Stimulated activated CD4-positive, alpha-beta T cell treated with anti-CD3 and anti-CD28 coated beads, Interleukin-2, amount 100 ng/mL, for 4 hours (primary cell): ENCODE results near the gene DIAPH2.

Experiments used
- DNase-seq: peaks from one replicate; pipeline ENCODE4 v3.0.0-alpha.2; 2020; ENCODE audit warnings: low read depth

The DIAPH2 gene

GRCh38 chrX:97309487-97310116 lies 625.0 kb downstream of the DIAPH2 start:
- no peak for DNase-seq

DNA sequence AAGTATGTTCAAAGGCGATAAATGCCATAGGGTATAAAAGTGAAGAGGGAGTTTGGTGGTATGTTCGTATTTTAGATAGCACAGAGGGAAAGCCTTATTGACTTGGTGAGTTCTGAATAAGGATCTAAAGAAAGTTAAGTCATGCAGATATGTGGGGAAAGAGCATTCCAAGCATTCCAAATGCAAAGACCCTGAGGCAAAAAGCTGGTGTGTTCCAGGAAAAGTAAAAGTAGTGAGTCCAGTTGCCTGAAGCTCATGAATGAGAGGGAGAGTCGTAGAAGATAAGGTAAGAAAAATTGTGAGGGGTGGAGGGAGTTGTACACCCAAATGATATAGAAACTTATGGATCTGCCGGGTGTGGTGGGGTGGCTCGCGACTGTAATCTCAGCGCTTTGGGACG lies 625.7 kb downstream of the DIAPH2 start:
- no peak for DNase-seq

- DNase-seq = no peak
Measured at GRCh38 chrX:97311066-97311778, 626.6 kb downstream of the DIAPH2 start.

- no peak for DNase-seq
Measured at GRCh38 chrX:97314345-97314744, 629.7 kb downstream of the DIAPH2 start.

DNA sequence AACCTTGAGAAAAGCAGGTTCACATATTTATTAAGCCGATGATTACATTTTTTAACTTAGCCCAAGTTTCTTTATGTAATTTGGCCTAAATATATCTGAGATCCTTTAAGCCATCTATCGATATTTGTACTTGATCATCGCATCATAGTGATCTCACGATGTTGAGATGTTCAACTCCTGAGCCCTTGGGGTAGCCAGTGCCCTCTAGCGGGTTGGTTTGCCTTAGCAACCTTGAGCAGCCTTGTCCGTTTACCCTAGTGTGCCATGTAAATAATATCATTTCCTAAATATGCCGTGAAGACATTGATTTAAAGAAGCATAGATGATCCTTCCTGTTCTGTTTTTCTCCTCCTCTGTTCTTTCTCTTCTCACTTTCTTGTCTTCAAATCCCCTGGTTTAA lies 631.3 kb downstream of the DIAPH2 start:
- no peak for DNase-seq

- DNase-seq = no peak
Measured at GRCh38 chrX:97320305-97320704, 635.7 kb downstream of the DIAPH2 start.

DNA sequence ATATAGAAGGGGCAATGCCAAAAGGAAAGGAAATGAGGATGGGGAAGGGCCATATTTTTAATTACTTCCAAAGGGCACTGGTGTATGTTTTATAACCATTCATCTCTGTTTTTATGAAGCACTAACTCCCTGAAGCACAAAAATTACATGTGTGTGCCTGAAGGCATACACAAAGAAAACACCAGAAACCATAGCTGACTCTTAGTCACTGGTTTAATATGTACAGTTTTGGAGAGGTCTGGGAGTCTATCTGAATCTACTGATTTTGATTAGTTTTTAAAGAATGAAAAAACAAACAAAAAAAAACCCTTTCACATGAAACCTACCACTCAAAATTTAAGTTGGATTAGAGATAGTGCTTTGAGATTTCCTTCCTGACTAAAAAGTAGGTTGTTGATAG lies 637.8 kb downstream of the DIAPH2 start:
- no peak for DNase-seq

- DNase-seq = no peak
Measured at GRCh38 chrX:97326456-97326855, 641.8 kb downstream of the DIAPH2 start.

GRCh38 chrX:97328853-97329390 lies 644.3 kb downstream of the DIAPH2 start:
- no peak for DNase-seq

- DNase-seq = no peak
Measured at GRCh38 chrX:97330151-97330550, 645.5 kb downstream of the DIAPH2 start.

DNA sequence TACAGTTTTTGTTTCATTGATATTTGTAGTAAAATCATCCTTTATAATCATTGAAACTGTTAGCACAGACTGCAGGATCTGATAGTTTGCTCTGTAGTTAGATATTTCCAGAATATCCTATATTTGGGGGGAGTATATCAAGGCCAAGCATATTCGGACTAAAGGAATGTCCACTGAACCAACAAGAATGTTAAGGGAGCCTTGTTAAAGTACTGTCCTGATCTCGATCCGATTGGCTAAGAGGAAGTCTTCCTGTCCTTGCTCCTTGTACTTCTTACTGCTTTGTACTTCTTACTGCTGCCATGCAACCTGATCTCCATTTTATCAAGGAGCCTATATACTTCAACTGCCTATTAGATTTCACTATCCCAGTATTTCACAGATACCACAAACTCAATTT lies 648.3 kb downstream of the DIAPH2 start:
- DNase-seq = no peak

- DNase-seq = no peak
Measured at GRCh38 chrX:97334850-97335249, 650.2 kb downstream of the DIAPH2 start.

DNA sequence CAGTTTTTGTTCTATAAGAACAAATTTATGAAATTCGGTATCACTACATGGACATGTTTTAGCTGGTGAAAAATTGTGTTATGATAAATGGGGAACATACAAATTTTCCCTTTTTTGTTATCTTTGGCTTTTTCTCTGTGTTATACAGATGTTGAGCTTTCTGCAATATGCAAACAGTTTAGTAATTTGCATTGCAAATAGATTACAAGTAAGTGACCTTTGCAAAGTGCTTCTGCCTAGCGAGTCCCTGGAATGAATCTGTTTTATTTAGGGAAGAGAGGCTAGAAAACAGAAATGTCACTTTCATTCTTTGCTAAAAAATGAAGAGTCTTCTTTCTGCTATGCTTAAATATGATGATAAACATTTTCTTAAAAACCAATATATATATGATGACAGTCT lies 660.1 kb downstream of the DIAPH2 start:
- no peak for DNase-seq

DNA sequence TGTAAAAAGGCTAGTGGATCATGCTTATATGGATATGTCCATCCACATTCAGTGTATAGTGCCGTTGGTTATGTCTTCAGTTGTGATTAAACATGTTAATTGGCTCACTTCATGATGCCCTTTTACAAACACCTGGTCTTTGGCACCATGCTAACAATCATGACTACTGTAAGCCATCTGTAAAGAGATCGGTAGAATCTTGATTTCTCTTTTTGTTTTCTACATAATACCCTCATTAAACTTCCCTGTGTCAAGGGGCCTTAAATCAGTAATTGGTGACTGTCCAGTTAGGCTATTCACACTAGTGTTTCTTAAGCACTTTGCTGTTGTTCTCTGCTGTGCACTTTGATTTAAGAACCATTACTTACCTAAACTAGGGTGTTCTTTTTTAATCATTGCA lies 674.3 kb downstream of the DIAPH2 start:
- DNase-seq = no peak

DNA sequence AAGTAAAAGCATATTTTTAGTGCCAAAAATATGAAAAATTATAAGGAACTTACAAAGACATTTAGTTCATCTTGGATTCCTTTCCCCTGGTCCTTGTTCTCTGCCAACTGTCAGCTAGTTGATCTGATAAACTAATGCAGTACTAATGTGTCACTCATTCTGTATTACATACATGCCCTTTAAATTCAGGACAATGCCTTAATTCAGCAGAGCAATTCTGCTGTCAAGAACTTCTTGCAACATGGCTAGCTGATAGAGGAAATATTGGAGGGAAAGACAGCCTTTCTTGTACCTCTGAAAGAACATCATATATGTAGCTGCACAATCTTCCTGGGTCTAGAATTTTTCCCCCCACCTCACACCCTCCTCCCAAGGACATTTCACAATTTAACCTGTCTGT lies 679.2 kb downstream of the DIAPH2 start:
- no peak for DNase-seq

DNA sequence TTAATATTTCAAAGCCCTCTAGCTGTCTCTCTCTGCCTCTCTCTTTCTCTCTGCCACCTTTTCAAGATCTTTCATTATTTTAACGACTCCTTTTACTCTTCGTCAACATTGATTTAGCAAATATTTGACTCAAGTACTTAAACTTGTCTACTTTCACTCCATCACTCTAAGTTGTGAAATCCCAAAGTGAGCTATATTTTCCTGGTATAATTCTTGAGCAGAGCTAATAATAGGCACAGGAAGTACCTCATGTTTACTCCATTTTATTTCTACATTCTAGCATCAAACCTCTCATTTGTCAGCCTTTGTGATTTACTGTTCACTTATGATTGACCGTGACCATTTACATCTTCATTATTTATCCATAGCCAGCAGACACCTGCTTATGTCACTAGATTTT lies 681.6 kb downstream of the DIAPH2 start:
- no peak for DNase-seq

DNA sequence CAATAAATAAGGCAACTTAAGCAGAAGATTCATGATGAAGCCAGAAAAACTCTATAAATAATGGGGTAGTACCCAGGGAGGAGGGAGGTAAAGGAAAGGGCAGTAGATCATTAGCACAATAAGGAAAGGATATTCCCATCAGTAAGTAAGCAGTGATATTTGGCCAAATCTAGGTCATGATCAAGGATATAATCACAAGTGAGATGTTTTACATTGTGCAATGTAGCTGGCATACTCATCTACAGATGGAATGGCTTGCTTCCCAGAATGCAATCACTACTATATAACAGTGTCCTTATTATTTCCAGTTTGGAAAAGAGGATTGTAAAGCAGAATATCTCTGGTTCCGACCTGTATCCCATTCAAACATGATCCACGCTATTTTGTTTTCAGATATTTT lies 682.5 kb downstream of the DIAPH2 start:
- no peak for DNase-seq

DNA sequence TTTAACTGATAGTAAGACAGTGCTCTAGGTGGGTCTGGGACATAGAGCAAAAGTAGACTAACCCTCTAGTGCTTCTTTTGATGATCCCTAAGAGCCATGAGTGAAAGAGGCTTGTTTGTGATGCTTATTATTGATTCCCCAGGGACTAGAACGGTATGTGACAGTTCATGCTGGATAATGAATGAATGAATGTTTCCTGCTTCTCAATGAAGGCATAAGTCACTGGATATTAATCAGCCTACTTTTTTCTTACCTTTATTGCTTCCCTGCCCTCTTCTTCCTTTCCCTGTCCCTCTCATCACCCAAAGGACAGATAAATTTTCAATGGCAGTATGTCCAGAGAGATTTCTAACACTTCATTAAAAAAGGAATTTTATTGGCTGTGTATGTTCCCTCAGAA lies 685.3 kb downstream of the DIAPH2 start:
- DNase-seq = no peak

DNA sequence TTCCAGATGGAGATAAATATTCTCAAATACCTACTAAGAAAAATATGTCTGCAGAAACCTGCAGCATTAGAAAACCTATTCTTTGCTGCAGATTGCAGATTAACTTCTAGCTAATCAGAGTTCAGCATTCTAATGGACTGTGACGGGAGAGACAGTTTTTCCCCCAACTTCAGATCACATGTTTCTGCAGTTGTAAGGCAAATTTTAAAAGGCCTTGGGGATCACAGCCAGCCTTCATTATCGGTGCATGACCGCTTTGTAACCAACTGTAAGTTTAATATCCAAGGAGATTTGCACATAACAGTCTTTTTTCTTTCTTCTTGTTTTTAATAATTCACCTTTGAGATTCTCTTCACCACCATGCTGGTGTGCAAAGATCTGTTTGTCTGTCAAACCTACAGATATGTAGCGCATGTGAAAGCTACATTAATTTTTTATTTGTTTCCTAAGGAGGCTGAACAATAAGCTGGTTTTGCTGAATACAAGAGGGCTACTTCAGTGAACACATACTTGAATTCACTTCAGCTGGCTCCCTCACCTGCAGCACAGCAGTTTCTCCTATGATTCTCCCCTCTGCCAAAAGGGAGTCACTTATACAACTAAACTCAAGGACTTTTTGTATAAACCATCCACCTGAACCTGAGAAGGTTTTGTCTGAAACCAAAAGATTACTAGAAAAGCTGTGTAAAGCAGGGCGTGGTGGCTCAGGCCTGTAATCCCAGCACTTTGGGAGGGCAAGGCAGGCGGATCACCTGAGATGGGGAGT lies 687.5 kb downstream of the DIAPH2 start:
- DNase-seq = no peak

DNA sequence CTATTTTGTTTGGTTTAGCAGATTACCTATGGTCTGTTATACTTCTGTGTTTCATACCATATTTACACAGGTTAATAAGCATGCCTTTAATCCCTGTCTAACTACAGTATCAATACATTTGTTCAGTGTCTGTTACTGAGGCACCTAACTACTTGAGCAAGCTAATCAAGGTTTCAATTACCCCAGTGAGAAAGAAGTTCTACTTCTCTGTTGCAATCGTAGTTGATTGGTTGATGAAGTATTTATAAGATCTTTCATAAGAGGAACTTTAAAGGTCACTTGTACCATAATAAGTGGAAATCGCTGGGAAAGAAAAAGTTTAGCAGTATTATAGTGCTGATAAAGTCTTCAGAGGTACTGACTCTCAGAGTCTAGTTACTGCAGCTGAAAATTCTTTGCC lies 689.6 kb downstream of the DIAPH2 start:
- DNase-seq = no peak

GRCh38 chrX:97380200-97380599 lies 695.6 kb downstream of the DIAPH2 start:
- DNase-seq = no peak

- no peak for DNase-seq
Measured at GRCh38 chrX:97384685-97385084, 700.0 kb downstream of the DIAPH2 start.

DNA sequence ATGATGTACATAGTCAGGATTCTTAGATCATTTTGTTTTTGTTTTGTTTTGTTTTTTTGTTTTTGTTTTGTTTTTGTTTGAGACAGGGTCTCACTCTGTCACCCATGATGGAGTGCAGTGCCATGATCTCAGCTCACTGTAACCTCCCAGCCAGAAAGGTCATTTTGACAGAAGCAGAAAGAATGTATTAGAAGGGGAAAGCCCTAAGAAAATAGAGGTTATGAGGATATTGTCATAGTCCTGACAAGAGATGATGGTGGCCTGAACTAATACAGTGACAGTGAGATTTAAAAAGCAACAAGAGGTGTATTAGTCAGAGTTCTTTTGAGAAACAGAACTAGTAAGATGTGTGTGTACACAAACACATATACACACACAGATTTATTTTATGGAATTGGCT lies 702.4 kb downstream of the DIAPH2 start:
- DNase-seq = no peak
